DLD1 (cell line): Measurements from ENCODE around the gene SLMAP.
"Not testable (repeated sequence)": the region's sequence is repeated elsewhere in the genome, so short reads cannot be mapped to it uniquely, and the experiment has no call there.

ENCODE experiments used
- in situ Hi-C: cut with HindIII; loops from 2 replicates; pipeline ENCODE4 v1.10.0; 2017; ENCODE audit warnings: low sequenced_read_pairs

The SLMAP gene

DNA sequence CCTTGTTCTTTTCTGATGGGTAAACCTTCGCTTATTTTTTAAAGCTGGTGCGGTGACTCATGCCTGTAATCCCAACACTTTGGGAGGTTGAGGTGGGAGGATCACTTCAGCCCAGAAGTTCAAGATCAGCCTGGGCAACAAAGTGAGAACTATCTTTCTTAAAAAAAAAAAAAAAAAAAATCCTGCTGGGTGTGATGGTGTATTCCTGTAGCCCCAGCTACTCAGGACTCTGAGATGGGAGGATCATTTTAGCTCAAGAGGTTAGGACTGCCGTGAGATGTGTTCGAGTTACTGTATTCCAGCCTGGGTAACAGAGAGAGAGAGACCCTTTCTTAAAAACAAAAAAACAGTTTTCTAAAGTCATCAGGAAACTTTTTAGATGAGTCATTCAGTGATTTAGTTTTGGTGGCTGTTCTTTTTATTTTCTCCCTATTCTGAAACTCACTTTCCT, 37.7 kb downstream of the SLMAP start:
- in situ Hi-C loops: no loop called here

DNA sequence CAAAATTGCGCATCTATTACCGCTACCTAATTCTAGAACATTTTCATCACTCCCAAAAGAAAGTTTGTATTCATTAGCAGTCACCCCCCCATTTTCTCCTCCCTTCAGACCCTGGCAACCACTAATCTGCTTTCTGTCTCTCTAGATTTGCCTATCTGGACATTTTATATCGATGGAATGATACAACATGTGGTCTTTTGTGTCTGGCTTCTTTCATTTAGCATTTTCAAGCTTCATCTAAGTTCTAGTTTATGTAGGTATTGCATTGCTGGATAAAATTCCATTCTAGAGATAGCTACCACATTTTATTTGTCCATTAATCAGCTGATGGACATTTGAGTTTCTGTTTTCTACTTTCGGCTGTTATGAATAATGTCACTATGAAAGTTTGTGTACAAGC, 38.4 kb downstream of the SLMAP start:
- in situ Hi-C loops: no loop called here

DNA sequence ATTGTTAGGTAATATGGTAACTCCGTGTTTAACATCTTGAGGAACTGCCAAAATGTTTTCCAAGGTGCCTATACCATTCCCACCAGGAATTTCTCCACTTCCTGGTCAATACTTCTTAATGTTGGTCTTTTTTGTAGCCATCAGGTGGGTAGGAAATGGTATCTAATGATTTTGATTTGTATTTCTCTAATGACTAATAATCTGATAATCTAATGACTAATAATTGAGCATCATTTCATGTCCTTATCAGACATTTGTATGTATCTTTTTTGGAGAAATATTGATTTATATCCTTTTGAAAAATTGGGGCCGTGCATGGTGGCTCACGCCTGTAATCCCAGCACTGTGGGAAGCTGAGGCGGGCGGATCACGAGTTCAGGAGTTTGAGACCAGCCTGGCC, 38.8 kb downstream of the SLMAP start:
- in situ Hi-C loops: no loop called here

DNA sequence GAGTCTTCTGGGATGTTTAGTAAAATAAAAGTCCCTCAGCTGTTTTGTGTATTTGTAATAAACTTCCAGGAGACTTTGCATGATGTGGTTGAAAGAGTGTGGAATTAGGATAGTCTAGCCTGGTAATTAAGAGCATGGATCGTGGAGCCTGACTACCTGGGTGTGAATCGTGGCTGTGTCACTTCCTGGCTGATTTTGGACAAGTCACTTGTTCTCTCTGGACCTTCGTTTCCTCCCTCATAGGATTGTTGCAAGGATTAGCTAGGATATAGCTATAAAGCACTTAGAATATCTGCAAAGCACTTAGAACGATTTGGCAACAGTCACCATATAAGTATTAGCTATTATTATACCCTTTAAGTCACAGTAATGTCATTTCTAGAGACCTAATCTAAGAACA, 40.2 kb downstream of the SLMAP start:
- in situ Hi-C loops: no loop called here

DNA sequence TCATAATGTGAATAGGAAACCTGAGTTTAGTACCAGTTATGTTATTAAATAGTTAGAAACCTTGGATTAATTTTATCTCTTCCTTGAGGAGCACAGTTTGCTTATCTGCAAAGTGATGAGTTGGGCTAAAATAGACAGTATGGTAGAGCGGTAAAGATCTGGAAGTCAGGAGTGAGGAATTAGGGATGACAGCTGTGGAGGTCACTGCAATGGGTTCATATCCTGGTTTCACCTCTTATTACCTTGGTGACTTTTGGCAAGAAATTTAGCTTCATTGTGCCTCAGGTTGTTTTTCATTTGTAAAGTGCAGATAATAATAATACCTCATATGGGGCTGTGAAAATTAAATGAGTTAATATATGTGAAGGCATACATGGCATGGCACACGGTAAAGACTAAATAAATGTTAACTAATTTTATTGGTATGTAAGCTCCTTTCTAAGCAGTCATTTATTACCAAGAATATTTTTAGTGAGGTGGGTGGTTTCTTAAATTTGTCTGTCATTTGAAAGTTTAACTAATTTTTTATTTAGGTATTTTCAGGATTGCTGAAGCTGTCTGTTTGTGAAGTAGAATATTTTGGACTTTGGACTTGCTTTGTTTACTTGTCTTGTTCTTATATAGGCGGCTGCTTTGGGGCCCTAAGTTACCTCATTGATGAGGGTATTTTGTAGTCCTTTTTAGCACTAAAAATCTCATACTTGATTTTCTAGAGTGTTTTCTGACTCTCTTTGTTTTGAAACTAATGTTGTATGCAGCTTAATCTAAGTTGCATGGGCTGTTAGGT, 41.8 kb downstream of the SLMAP start:
- in situ Hi-C loops: no loop called here

DNA sequence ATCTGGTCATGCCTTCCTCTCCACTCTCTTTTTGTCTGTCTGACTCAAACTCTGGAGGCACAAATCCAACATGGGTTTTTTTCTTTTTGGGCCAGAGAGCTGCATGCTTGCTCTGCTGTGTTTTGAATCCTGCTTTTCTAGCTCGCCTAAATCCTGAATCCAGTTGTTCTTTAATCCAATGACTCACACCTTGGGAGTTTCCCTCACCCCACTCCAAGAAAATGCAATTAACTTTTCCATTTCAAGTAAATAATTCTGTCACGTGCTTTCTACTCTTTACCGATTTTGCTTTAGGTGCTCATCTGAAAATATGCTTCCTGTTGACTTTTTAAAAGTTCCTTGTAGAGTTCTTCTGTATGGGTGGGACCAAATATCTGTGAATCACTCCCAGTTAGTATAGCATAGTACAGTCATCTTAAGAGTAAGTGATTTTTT, 47.6 kb downstream of the SLMAP start:
- in situ Hi-C loops: no loop called here

DNA sequence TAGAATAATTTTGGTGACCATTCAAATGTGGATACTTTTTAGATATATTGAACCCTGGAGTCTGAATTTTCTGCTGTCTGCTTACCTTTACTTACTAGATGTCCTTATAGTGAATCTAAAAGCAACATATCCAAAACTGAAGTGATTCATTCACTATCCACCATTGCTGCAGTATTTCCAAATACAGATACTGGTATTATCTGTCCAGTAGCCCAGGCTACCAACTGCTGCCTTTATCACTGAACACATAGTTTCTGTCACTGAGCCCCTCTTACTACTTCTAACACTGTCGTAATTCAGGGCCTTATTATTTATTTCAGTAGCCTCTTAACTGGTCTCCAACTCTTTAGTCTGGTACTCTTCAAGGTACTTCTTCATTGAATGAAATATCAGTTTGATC, 49.2 kb downstream of the SLMAP start:
- in situ Hi-C loops: no loop called here

DNA sequence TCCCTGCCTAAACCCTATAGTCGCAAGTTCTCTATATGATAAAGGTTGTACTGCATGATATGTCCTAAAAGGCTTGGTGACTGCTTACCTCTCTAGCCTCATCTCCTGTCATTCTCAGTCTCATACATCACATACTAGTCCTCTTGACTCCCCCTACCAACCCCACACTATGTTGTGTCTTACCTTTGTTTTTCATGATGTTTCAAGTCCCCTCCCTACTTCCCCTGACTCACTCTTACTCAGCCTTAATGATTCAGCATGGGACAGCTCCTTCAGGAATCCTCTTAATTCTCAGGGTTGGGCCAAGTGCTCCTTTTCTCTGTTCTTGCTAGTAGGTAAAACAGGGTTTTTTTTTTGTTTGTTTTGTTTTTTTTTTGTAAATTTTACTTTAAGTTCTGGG, 49.6 kb downstream of the SLMAP start:
- in situ Hi-C loops: no loop called here

DNA sequence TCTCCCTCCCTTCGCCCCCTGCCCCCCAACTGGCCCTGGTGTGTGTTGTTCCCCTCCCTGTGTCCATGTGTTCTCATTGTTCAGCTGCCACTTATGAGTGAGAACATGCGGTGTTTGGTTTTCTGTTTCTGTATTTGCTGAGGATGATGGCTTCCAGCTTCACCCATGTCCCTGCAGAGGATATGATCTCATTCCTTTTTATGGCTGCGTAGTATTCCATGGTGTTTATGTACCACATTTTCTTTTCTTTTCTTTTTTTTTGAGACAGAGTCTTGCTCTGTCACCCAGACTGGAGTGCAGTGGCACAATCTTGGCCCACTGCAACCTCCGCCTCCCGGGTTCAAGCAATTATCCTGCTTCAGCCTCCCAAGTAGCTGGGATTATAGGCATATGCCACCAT, 50.1 kb downstream of the SLMAP start:
- in situ Hi-C loops: not testable (repeated sequence)

DNA sequence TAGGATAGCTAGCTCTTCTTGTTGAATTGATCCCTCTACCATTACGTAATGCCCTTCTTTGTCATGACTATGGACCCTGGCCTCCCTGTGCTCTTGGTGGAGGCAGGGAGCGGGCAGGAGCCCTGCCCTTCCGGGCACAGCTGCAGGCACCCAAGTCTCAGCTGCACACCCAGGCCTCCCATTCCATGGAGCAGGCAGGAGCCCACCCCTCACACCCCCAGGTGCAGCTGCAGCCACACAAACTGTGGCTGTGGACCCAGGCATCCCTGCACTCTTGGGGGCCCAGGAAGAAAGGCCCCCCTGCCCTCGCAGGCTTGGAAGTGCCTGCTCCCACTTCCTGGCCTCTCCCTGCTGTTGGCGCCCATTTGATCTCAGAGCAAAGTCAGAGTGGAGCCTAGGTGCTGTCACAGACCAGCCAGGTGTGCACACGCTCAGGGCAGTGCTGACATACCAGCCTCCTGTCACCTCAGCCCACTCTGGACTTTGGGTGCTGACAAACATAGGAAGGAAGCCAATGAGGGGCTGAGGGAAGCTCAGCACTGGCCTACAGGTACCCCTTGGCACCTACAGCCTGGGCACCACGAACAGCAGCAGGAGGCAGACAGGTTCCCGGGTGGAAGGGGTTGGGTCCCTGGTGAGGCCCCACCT, 53.0 kb downstream of the SLMAP start:
- in situ Hi-C loops: no loop called here

DNA sequence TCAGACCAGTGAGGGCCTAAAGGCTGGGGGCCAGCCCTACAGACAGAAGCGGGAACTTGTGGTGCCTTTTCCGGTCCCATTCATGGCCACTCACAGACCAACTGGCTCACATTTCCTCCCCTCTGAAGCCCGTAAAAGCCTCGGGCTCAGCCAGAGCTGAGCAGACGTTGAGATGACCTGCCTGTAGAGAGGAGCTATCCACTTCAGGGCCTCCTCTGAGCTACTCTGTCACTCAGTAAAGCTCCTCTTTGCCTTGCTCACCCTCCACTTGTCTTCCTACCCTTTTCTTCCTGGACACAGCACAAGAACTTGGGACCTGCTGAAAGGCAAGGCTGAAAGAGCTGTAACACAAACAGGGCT, 53.5 kb downstream of the SLMAP start:
- in situ Hi-C loops: no loop called here

DNA sequence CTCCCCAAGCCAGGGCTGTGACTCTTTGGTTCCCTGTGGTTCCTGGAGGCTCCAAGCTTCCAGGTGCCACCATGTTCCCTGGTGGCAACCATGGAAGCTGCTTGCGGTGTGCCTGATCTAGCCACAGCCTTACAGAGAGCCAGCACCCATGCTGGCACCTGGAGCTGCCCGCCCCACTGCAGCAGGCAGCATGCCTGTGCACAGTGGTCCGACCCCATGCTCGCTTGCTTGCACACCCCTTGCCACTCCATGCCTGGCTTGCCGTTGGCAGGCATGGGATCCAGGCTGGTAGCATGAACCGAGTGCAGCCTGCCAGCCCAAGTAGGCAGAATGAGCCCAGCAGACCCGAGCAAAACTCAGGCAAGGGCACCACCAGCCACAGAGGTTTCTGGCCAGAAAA, 53.9 kb downstream of the SLMAP start:
- in situ Hi-C loops: no loop called here

DNA sequence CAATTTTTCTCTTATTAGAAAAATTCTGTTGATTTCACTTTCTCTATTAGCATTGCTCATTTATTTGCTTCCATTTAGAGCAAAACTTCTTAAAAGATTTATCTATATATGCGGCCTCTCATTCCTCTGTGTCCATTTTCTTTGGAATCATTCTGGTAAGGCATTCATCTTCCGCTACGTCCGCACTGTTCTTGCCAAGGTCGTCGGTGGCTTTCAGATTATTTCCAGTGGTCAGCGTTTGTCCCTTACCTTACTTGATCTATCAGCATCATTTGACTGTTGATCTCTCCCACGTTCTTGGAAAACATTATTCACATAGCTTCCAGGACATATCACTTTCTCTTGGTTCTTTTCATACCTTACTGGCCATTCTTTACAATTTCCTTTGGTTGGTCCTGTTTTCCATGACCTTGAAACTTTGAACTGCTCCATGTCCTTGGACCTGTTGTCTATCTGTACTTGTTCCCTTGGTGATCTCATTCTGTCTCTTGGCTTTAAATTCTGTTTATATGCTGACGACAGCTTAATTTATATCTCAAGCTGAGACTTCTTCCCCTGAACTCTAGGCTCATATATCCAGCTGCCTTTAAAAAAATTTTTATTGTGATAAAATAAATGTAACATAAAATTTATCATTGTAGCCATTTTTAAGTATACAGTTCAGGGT, 54.5 kb downstream of the SLMAP start:
- in situ Hi-C loops: no loop called here

DNA sequence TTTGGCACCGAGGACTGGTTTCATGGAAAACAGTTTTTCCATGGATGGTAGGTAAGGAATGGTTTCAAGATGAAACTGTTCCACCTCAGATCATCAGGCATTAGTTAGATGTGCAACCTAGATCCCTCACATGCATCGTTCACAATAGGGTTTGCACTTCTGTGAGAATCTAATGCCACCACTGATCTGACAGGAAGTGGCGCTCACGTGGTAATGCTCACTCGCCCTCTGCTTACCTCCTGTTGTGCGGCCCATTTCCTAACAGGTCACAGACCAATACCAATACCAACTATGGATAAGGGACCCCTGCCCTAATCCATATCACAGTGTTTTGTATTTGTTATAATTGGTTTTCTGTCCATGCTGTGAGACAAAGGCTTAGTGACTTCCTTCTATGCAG, 58.9 kb downstream of the SLMAP start:
- in situ Hi-C loops: no loop called here

DNA sequence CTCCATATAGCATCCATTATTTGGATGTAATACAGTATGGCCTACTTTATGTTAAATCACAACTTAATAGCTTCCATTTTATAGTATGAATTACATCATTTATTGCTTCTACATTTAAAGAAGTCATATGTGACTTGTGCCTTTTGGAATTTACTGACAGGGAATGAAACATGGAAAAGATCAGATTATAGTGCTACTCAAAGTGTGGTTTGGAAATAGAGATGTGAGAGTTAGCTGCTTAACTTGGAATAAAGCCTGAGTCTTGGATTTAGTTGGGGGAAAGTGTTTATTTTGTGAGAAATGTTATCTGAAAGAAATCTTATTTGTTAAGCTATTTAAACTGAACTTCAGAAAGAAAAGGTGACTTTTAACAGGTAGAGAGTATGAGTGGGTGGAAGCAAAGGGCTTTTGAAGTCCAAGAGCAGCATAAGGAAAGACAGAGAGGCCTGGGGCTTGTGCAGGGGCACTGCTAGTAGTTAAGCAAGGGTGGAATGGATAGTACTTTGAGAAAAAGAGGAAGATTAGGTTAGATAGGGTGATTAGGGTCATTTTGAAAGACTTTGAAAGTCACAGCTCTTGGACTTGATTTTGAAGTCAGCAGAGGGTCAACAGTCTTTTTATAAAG, 60.5 kb downstream of the SLMAP start:
- in situ Hi-C loops: no loop called here

DNA sequence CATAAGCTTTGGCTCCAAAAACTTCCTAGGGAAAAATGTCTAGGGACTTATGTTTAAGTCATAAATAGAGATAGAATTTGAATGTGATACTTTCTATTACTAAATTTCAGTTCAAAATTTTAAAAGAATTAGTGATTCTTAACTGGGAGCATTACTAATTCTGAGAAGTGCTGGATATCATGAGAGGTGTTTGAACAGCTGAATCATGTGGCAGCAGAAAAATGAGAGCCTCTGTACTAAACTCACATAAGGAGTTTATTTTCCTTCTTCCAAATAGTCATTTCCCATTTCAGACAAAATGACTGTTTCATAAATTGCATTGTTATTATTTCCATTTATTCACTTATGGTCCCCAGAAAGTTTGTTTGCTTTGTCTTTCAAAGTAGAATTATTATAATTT, 62.7 kb downstream of the SLMAP start:
- in situ Hi-C loops: no loop called here

DNA sequence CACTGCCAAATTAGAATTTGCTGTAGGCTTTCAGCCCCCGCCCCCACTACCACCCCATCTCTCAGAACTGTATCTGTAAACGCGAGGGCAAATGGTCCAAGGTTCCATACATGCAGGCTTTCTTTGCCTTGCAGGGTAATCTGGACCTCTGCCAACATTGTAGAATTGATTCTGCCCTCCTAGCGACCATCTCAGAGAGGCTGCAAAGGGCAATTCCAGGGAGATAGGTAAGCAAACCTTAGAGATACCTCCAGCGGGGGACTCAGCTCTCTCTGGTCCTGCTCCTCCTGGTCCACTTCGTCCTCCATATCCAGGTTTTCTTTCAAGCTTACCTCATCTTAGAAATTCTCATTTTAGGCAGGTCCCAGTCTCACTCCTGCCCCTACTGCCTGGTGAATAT, 64.4 kb downstream of the SLMAP start:
- in situ Hi-C loops: no loop called here

DNA sequence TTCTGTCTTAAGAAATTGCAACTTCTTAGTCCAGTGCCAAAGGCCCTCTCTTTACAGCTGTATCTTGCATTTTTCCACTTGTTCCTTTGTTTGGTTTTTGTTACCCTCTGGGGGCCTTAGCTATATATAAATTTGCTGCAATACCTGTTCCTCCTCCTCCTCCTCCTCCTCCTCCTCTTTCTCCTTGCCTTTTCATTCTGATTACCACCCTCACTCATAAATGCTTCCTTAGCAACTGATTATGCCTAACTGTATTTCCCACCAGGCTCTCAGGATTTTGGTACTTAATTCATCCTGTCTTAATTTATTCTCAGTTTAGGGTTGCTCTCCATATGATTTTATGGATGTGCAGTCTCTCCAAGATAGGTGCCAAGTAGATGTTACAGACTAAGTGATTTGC, 65.7 kb downstream of the SLMAP start:
- in situ Hi-C loops: no loop called here

DNA sequence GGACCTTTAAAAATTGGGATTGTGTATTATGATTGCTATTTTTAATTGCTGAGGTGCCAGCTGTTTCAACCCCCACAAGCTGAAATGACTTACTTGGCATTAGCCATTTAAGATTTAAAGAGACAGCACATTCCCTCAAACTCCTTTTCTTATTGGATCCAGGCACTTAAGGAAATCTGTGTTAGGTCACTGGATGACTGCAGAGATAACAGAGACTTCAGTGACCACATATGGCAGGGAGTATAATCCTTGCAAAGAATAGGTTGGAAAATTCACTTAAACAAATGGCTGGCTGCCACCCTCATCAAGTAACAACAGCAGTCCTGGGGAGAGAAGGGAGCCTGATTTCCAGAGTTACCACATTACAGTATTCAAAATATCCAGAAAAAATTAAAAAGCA, 66.6 kb downstream of the SLMAP start:
- in situ Hi-C loops: no loop called here

DNA sequence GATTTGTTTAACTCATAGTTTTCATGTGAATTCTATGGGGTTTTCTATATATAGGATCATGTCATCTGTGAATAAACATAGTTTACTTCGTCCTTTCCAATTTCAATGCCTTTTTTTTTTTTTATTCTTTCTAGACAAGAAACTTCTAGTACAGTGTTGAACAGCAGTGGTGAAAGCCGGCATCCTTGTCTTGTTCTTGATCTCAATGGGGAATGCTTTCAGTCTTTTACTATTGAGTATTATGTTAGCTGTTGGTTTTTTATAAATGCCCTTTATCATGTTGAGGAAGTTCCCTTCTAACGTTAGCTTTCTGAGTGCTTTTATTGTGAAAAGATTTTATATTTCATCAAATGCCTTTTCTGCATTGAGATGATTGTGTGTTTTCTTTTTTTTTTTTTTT, 69.0 kb downstream of the SLMAP start:
- in situ Hi-C loops: no loop called here

DNA sequence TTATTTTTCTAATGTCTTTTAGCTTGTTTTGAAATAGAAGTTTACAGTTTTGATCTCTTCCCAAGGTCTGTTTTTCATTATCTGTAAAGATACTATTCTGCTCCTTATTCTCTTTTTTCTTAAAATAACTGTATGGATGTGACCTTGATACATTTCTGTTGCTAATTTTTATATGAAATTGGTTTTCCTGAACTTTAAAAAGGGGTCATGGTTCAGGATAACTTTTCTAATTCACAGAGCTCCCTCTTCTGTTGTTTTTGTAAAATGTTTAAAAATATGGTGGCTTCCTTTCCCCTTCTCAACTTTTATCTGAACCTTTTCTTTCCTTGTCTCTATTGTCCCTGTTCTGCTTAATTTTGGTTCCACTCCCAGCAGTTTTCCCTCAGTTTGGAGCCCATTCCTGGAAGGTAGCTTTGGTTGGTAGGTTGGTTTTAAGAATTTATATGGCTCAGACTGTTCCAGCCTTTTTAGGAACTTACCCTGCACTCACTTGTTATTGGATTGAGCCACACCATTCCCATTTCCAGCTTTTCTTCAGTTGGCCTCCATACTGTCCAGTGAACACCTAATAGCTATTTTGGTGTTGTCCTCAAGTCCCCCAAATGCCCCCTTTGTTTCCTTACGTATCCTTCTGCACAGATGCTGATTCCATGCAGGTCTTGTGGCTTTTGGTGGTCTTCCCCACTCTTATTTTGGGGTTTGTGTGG, 70.3 kb downstream of the SLMAP start:
- in situ Hi-C loops: no loop called here
